Suppressor macrophage treated with lipopolysaccharide for 1 hour (primary cell): ENCODE results near the gene CABCOCO1.

Experiments
- DNase-seq, 3 donors: peaks; one replicate each; pipeline ENCODE4 v3.0.0-alpha.2; 2020 to 2022

CABCOCO1 gene, protein sequence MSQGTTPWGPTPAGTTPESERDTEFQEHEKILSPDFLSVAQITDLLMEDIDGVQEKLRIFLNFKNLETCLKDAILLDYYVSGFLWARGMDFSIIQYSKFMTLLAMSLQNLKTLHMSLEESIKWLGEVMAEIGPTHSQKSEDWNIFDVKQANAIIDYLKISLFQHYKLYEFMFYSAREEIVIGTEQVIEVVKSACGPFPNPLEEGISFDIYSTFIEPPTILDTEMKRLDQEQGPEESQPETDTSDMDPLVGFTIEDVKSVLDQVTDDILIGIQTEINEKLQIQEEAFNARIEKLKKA

DNA sequence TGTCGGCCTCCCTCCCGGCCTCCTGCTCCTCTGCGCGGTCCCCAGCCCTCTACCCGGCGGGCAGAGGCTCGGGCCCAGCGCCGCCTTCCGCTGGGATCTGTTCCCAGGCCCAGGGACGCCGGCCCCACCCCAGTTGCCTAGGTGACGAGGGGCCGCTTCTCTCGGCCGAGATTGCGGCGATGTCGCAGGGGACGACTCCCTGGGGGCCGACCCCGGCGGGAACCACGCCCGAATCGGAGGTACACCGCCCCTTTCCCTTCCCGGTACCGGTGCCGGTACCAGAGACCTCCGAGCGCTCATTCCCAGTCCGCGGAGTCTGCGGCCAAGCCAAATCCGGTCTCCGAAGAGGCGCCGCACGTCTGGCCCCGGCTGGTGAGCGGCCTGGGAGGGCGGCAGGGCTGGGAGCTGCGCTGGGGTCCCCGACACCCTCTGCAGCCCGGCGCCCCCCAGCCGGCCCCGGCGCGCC lies at the start of gene CABCOCO1:
CABCOCO1 (plus strand) TSS at position 136 of the 466 bp plus-strand sequence; CDS start at position 180, 44 bp downstream.
- peak in 2 of 3 donors; percentile 18 to 20 for DNase-seq

GRCh38 chr10:61613665-61614064 lies 49.1 kb upstream of the CABCOCO1 start:
- no peak for DNase-seq

GRCh38 chr10:61616611-61617010 lies 46.1 kb upstream of the CABCOCO1 start:
- DNase-seq: no peak

GRCh38 chr10:61617180-61617579 lies 45.5 kb upstream of the CABCOCO1 start:
- peak in 2 of 3 donors; percentile 10 to 25 for DNase-seq

- DNase-seq: no peak
These were observed 45.1 kb upstream of the CABCOCO1 start for GRCh38 chr10:61617586-61617985.

DNA sequence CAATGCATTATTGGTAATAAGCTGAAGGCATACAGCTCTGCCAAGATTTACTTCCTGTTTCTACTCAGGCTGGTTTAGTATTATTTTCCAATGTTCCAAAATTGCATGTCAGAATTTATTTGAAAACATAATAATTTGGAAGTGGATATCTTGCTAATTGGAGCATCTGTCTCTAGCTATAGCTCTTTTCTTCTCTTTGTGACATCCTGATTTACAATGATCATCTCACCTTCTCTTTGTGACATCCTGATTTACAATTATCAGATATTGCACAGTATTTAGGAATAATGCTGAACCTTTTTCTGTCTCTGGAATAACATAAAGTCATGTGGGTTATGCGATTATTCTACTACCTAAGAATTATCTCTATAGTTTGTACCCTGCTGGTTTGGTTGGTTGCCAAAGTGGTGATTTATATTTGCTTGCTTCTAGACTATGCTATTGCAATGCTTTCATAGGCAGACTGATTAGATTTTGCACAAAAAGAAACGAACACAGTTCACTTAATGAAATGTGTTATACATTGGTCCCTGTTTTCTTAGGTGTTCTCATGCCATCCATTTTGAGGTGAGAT lies 44.3 kb upstream of the CABCOCO1 start:
- no peak for DNase-seq

- DNase-seq: no peak
These were observed 42.2 kb upstream of the CABCOCO1 start for GRCh38 chr10:61620506-61620905.

DNA sequence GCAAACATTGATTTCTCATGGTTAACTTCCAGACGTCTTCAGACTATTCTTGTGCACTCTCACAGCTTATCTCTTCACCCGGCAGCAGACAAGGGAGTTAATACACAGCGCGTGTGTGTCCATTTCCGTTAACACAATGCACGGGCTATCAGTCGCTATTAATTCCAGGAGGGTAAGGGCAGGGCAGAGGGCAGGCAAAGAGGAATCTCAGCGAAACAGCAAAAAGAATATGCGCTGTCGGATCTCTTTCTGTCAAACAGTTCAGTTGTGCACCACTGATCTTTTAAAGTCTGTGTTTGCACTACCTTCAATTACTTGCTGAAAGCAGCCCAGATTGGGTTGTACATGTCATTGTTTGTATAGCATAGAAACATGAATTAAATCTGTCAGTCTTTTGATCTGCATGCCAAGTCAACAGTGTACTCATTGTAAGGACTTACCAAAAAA lies 41.1 kb upstream of the CABCOCO1 start:
- no peak for DNase-seq

- no peak for DNase-seq
These were observed 39.6 kb upstream of the CABCOCO1 start for GRCh38 chr10:61623161-61623560.

- DNase-seq: no peak
These were observed 36.5 kb upstream of the CABCOCO1 start for GRCh38 chr10:61626209-61626608.

GRCh38 chr10:61627266-61627665 lies 35.5 kb upstream of the CABCOCO1 start:
- DNase-seq: no peak

- DNase-seq: no peak
These were observed 34.4 kb upstream of the CABCOCO1 start for GRCh38 chr10:61628151-61628874.

DNA sequence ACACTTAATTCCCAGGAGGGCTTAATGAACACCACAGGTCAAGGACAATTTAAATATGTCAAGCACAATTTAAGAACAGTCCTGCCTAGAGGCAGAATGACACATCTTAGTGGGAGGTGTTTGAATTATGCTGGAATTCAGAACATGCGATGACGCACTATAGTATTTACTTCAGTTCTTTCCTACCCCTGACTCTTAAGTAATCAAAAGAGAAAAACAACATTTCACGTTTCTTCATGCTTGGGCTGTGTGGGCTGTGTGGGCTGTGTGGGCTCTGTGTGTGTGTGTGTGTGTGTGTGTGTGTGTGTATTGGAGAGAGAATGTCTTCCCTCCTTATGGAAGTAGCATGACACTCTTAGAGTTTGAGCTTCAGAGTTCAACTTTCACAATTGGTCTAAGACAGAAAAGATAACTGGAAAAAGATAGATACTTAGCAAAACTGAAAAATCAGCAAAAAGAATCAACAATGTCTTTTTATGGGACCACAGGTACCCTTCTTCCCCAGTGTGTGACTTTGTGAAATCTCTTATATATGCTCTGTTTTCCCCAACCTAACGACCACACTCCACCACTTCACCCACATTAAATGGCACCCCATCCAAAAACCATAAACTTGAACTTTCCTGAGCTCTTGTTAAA lies 33.7 kb upstream of the CABCOCO1 start:
- no peak for DNase-seq

DNA sequence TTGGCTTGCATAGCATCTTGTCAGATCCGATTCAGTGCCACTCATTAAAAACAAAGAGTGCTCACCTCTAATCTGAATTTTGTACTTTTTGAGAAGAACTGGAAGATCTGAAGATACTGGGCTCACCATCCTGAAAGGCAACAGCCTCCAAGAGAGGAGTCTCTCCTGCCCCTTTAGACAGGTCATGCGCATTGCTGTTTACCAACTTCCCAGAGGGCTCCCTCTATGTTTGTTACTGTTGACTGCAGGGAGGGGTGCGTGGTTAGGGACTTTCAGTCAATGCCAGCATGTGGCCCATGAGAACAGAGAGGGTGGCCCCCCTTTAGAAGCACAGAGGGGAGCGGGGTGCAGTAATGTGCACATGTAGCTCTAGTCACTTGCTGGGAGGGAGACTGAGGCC lies 33.2 kb upstream of the CABCOCO1 start:
- no peak for DNase-seq

DNA sequence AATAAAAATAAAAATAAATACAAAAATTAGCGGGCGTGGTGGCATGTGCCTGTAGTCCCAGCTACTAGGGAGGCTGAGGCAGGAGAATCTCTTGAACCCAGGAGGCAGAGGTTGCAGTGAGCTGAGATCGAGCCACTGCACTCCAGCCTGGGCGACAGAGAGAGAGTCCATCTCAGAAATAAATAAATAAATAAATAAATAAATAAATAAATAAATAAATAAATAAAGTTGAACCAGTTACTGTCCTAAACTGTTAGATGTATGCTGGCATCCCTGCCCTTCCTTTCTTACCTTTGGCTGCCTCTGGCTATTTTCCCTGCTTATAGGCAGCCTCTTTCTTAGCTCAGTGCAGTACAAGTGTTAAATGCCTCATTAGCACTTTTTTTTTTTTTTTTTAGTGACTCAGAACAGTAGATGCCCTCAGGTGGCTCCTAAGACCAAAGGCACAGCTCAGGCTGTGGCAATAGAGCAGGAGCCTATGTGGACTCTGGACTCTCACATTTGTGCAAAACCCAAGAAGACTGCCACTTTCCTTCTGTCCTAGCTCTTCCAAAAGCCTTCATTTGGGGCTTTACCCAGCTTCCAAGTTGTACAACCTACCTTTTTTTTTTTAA lies 30.6 kb upstream of the CABCOCO1 start:
- DNase-seq: no peak

DNA sequence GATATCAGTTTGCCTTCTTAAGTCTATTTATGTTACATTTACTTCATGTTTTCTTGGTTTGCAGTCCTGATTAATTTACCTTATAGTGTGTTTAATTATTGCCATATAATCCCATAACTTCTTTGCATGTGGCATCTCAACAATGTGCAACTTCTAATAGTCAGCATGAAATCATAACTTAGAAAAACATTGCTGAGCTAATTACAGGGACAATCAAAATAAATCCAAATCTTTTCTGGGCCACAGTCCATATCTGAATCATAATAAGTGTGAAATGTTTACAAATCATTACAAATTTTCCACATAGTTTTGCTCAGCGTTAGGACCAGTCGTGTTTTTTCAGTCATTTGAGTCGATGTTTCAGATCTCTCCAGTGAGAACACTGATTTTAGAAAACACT lies 29.1 kb upstream of the CABCOCO1 start:
- DNase-seq: no peak

GRCh38 chr10:61634746-61635145 lies 28.0 kb upstream of the CABCOCO1 start:
- no peak for DNase-seq

GRCh38 chr10:61635471-61635870 lies 27.3 kb upstream of the CABCOCO1 start:
- DNase-seq: no peak

DNA sequence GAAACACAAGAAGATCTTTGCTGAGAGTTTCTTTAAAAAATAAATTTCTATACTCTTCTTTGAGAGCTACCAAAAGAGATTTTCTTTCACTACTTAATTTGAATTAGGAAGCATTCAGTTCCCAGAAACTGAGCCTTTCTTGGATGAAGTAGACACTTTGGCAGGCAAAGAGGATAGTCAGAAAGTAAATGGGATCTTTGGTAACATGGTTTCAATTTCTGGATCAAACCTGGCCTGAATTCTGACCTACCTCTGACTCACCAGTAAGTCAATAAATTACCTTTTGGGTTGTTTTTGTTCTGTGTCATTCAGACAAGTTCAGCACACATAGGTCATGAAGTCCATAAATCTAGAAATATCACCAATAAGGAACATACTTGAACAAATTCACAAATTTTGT lies 26.8 kb upstream of the CABCOCO1 start:
- DNase-seq: no peak

DNA sequence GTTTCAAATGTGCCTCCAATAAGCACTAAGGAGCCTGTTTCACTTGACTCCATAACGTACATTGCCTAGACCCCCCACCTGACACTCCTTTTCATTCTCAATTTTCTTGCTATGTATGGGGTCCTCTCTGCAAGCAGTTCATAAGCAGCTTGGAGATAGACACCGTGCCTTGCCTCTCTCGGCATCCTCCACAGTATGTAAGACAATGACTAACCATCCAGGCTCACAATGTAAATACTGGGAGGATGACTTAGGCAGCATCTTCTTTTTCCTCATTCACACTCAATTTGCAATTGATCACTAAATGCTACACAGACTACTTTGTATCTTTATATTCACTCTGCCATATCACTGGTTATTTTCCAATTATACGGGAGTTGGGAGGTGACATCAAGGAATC lies 22.8 kb upstream of the CABCOCO1 start:
- no peak for DNase-seq

DNA sequence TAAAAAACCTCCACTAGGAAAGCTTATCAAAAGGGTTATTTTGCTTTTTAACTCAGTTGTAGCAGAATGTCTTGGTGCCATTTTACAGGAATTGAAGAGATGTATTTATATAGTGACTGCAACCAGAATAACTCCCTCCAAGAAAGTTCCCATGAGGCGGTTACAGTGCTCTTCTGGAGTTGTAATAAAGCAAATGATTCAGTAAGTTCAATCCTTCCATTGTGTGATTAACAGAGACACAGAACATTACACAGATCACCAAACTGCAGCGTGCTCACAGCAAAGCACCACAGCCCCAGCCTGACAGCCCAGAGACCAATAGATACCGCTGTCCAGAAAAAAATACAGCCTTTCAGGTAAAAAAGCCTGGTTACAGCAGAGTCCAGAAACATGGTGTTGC lies 21.9 kb upstream of the CABCOCO1 start:
- DNase-seq: no peak

- no peak for DNase-seq
These were observed 20.6 kb upstream of the CABCOCO1 start for GRCh38 chr10:61642150-61642571.

- DNase-seq: no peak
These were observed 20.1 kb upstream of the CABCOCO1 start for GRCh38 chr10:61642676-61643075.
